Right lobe of liver (tissue), 6 donors: ENCODE results near the gene MCC. TPM values are rescaled to one million over a fixed set of nuclear protein-coding genes. Genes with fewer than 3 reads are reported as not detected.

Source experiments
- ATAC-seq, 4 donors: fragments of 200-7000 bp; cut with Tn5 transposase; one replicate each; pipeline ENCODE4 v1.9.1; 2020; ENCODE audit warnings: mild to moderate bottlenecking in 4 of 4, moderate library complexity in 4 of 4
- DNase-seq, 3 donors: peaks; one replicate each; pipeline ENCODE4 v3.0.0-alpha.2; 2020
- H3K27ac ChIP-seq, 3 donors: fragments of 200-600 bp; one replicate each; pipeline ENCODE4 v1.8.0; 2022
- H3K27me3 ChIP-seq, 2 donors: fragments of 200-600 bp; one replicate each; pipeline ENCODE4 v1.8.0; 2022
- H3K36me3 ChIP-seq, 4 donors: fragments of 200-600 bp; sonication (generic) in 1 of 4; one replicate each; pipeline versions ENCODE4 v1.5.1 to v1.8.0; 2017 to 2022; ENCODE audit warnings: control low read depth in 1 of 4
- H3K4me1 ChIP-seq, 4 donors: fragments of 200-600 bp; sonication (generic) in 1 of 4; one replicate each; pipeline versions ENCODE4 v1.5.1 to v1.8.0; 2017 to 2022; ENCODE audit warnings: control low read depth in 1 of 4
- H3K4me3 ChIP-seq, 3 donors: fragments of 200-600 bp; one replicate each; pipeline ENCODE4 v1.8.0; 2022
- H3K9me3 ChIP-seq, 4 donors: fragments of 200-600 bp; sonication (generic) in 1 of 4; one replicate each; pipeline versions ENCODE4 v1.5.1 to v1.8.0; 2017 to 2022; ENCODE audit warnings: control low read depth in 1 of 4
- POLR2A ChIP-seq: fragments of 450-650 bp; IDR thresholded peaks from one replicate; pipeline ENCODE4 v1.6.1; 2017; ENCODE audit warnings: antibody characterized with exemption, mild to moderate bottlenecking
- WGBS: methylation state at CpG from one replicate; pipeline ENCODE4 v1.1.6; 2018; ENCODE audit warnings: low coverage, low lambda C conversion rate; ENCODE audit not compliant: insufficient coverage; ENCODE audit errors: missing lambda C conversion rate; 5-methylcytosine and 5-hydroxymethylcytosine counted together
- intact Hi-C, 2 donors: fragments of 100-400 bp; cut with DNase I; formaldehyde crosslinking; loops; one replicate each; pipeline versions ENCODE4 v1.11.2 to v1.14.1; 2022
- total RNA-seq, 6 experiments: library from RNA; depleted of rRNA in 2 of 6; stranded (reverse); fragments of >200 nt in 2 of 6; fragmentation: NEBNext Ultra II Directional in 3 of 6; extraction: Animal tissue kit (Norgen Biotek cat#: 25700) in 3 of 6; gene quantifications; one replicate each; pipeline versions ENCODE4 v1.1.0 to v1.2.4, GENCODE V29; 2016 to 2023
- TF ChIP-seq, protein P1 (sequence below), 4 donors: fragments of 200-600 bp in 3 of 4; fragments of 450-650 bp in 1 of 4; IDR thresholded peaks; one replicate each; pipeline versions ENCODE4 v1.5.1 to v1.8.0; 2016 to 2022; ENCODE audit warnings: antibody characterized with exemption in 4 of 4, mild to moderate bottlenecking in 2 of 4
- donor health status: DM: no; HTN: yes; CAD: no.
- donor health status: DM: no; HTN: no; CAD: no.
- donor health status: DM: no; HTN: no; CAD: no.
- donor health status: DM: no; HTN: yes; CAD: no.
- donor health status: DM: no; HTN: yes; CAD: no.

MCC gene
- total RNA-seq, 6 experiments from 2014 or later, result 23.1 to 35.2 (median 26.1) TPM

- Histone ChIP-seq H3K9me3 (no peaks in the 10 kb centered on the region), H3K36me3 (no peaks in the 10 kb centered on the region), H3K27me3 (no peaks in the 10 kb centered on the region), H3K4me3 (no peak overlapping the region), H3K27ac (no peak overlapping the region), H3K4me1 (peaks cover 0 to 14% (median 0%) of the 10 kb centered on the region in 4 donors)
- TF ChIP-seq, protein P1, sequence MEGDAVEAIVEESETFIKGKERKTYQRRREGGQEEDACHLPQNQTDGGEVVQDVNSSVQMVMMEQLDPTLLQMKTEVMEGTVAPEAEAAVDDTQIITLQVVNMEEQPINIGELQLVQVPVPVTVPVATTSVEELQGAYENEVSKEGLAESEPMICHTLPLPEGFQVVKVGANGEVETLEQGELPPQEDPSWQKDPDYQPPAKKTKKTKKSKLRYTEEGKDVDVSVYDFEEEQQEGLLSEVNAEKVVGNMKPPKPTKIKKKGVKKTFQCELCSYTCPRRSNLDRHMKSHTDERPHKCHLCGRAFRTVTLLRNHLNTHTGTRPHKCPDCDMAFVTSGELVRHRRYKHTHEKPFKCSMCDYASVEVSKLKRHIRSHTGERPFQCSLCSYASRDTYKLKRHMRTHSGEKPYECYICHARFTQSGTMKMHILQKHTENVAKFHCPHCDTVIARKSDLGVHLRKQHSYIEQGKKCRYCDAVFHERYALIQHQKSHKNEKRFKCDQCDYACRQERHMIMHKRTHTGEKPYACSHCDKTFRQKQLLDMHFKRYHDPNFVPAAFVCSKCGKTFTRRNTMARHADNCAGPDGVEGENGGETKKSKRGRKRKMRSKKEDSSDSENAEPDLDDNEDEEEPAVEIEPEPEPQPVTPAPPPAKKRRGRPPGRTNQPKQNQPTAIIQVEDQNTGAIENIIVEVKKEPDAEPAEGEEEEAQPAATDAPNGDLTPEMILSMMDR (IDR thresholded peaks at IDR 0.05), result no peak
- no peak for TF ChIP-seq POLR2A
- WGBS, result 57% methylated on average over 4 of the region's 4 CpGs
- intact Hi-C loops, result no loop called here
- DNase-seq (no peak), ATAC-seq (no peak)
These were observed 40.7 kb downstream of the MCC start for GRCh38 chr5:113447498-113448050.

- Histone ChIP-seq H3K9me3 (no peaks in the 10 kb centered on the region), H3K36me3 (no peaks in the 10 kb centered on the region), H3K4me3 (no peak overlapping the region), H3K27ac (no peak overlapping the region), H3K4me1 (peaks cover 0 to 14% (median 0%) of the 10 kb centered on the region in 4 donors), H3K27me3 (no peaks in the 10 kb centered on the region)
- TF ChIP-seq, protein P1 (IDR thresholded peaks at IDR 0.05), result no peak
- TF ChIP-seq POLR2A, result no peak
- 88% methylated on average over 2 of the region's 2 CpGs for WGBS
- DNase-seq (no peak), ATAC-seq (no peak)
- intact Hi-C loops, result no loop called here
These were observed 41.8 kb downstream of the MCC start for GRCh38 chr5:113446358-113446927.

DNA sequence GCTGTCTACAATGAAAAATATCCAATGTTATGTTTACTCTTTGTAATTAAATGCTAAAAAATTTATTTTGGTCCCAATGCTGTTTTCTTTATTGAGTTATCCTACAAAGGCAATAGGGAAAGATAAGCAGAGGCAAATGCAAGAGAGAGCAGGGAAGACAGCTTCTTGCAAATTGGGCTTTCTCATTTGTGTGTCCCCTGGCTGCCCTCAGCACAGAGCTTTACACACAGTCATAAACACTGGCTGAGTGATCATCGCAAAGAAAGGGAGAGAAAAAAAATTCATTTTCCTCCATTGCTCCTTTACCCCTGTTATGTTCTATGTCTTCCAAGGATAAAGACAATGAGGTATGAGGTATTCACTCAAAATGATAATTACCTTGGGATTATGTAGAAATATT is 51.1 kb downstream of the MCC start:
- H3K9me3 ChIP-seq, result no peaks in the 10 kb centered on the region

GRCh38 chr5:113435575-113435974 is 52.7 kb downstream of the MCC start:
- no peak for ATAC-seq
- H3K4me1 ChIP-seq, result no peaks in the 10 kb centered on the region
- no peak for DNase-seq
- no CpG with 5 or more reads among the region's 4 CpGs for WGBS
- intact Hi-C loops, result no loop called here
- H3K36me3 ChIP-seq, result no peaks in the 10 kb centered on the region
- no peaks in the 10 kb centered on the region for H3K9me3 ChIP-seq
- H3K27ac ChIP-seq, result no peak overlapping the region
- TF ChIP-seq POLR2A, result no peak
- TF ChIP-seq, protein P1 (IDR thresholded peaks at IDR 0.05), result no peak
- no peak overlapping the region for H3K4me3 ChIP-seq
- H3K27me3 ChIP-seq, result no peaks in the 10 kb centered on the region

More for the DNA sequence above, 51.1 kb downstream of the MCC start:
- DNase-seq (no peak), ATAC-seq (no peak)
- no peaks in the 10 kb centered on the region for H3K27me3 ChIP-seq
- H3K4me1 ChIP-seq, result no peaks in the 10 kb centered on the region
- TF ChIP-seq POLR2A, result no peak
- no peak overlapping the region for H3K27ac ChIP-seq
- intact Hi-C loops, result no loop called here
- no peaks in the 10 kb centered on the region for H3K36me3 ChIP-seq
- 100% methylated on average over 1 of the region's 1 CpG for WGBS
- no peak overlapping the region for H3K4me3 ChIP-seq

DNA sequence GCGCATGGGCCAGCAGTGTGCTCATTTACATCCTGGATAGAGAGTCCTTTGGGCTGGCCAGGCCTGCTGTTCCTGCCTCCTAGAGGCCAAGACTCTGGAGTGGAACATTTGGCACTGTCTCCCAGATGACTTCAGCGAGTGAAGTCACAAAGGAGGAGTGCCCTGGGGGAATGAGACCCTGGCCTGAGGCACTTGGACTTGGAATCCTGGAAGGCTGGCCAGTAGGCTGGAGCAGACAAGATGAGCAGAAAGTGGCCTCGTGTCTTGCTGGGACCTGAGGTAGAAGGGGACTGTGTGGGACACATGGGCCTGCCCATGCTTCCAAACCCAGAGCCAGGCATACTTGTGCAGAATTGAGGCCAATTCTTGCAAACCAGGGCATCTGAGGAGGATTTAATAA is 53.4 kb downstream of the MCC start, which contains the start of gene TSSK1B:
TSSK1B (minus strand) TSS at position 101 of the 400 bp plus-strand sequence. CDS start 150 bp downstream, outside the sequence.
- Histone ChIP-seq H3K9me3 (no peaks in the 10 kb centered on the region), H3K4me1 (no peaks in the 10 kb centered on the region), H3K4me3 (no peak within 1 kb of the TSS), H3K27ac (no peak within 1 kb of the TSS), H3K27me3 (no peaks in the 10 kb centered on the region), H3K36me3 (no peaks in the 10 kb centered on the region)
- 67% methylated on average over 1 of the region's 3 CpGs for WGBS
- TF ChIP-seq POLR2A, result no peak
- TF ChIP-seq, protein P1 (IDR thresholded peaks at IDR 0.05), result no peak
- DNase-seq, result no peak
- no peak for ATAC-seq
- intact Hi-C loops, result no loop called here
